Endothelial cell of umbilical vein (primary cell): ENCODE data around the gene SWI5. TPM values are rescaled to one million over a fixed set of nuclear protein-coding genes. Genes with fewer than 3 reads are reported as not detected.

Experiments used
- BruUV-seq: library from RNA; stranded (reverse); fragments of 400-500 nt; replicated peaks from 2 replicates; lab custom pipeline; 2021; lab: Mats Ljungman, UMichigan
- CTCF ChIA-PET: fragments of 300-600, 350-600 bp; sonication (Branson Sonifier 250); formaldehyde crosslinking; loops from one replicate; lab custom pipeline; 2021; ENCODE audit warnings: antibody characterized with exemption, inconsistent platforms; lab: Charles Lee
- POLR2A ChIA-PET: fragments of 300-600, 350-600 bp; sonication (Branson Sonifier 250); formaldehyde crosslinking; loops from one replicate; lab custom pipeline; 2021; ENCODE audit warnings: antibody characterized with exemption, inconsistent platforms; lab: Charles Lee
- DNase-seq: peaks from one replicate; pipeline ENCODE4 v3.0.0-alpha.2; 2011; ENCODE audit warnings: low read depth, low spot score
- FAIRE-seq: peaks from 2 replicates; lab custom pipeline; 2011; peaks lifted over from hg19 to GRCh38; lab: Jason Lieb, UNC
- H2AFZ ChIP-seq: 2 replicates; pipeline ENCODE4 v1.6.0; 2012; ENCODE audit warnings: low read depth, low read length, control low read depth, inconsistent platforms
- H3K27ac ChIP-seq: 2 replicates; pipeline ENCODE4 v1.5.1; 2011; ENCODE audit warnings: low read depth, mild to moderate bottlenecking, control low read depth, low read length, moderate library complexity; ENCODE audit not compliant: insufficient read depth
- H3K27me3 ChIP-seq, 2 experiments: 2 replicates each; pipeline versions ENCODE4 v1.6.0 to v1.6.1; 2011; ENCODE audit warnings: low read length in 2 of 2, mixed read lengths in 1 of 2; ENCODE audit not compliant: control insufficient read depth in 2 of 2, insufficient read depth in 2 of 2
- H3K36me3 ChIP-seq, 2 experiments: 2 replicates in 1 of 2; 3 replicates in 1 of 2; pipeline ENCODE4 v1.5.1; 2011; ENCODE audit warnings: low read length in 2 of 2, mild to moderate bottlenecking in 1 of 2, moderate library complexity in 1 of 2; ENCODE audit not compliant: control insufficient read depth in 2 of 2, insufficient read depth in 2 of 2; ENCODE audit errors: extremely low read depth in 1 of 2
- H3K4me1 ChIP-seq: 3 replicates; pipeline ENCODE4 v1.5.1; 2011; ENCODE audit warnings: mild to moderate bottlenecking, low read length; ENCODE audit not compliant: control insufficient read depth, insufficient read depth; ENCODE audit errors: extremely low read depth
- H3K4me2 ChIP-seq: 2 replicates; pipeline ENCODE4 v1.6.1; 2011; ENCODE audit warnings: low read length, control low read depth, mixed read lengths; ENCODE audit not compliant: insufficient read depth
- H3K4me3 ChIP-seq, 3 experiments: fragments of 200-600 bp in 1 of 3; sonication (generic), shearing (Covaris generic) in 1 of 3; replicated peaks in 1 of 3; 2 replicates each; pipeline ENCODE4 v1.5.1; 2011 to 2016; ENCODE audit warnings: control low read depth in 3 of 3, low read length in 3 of 3, mild to moderate bottlenecking in 2 of 3, inconsistent platforms in 1 of 3, low read depth in 1 of 3, moderate library complexity in 1 of 3; ENCODE audit not compliant: insufficient read depth in 1 of 3
- H3K79me2 ChIP-seq: 2 replicates; pipeline ENCODE4 v1.6.0; 2012; ENCODE audit warnings: low read length, inconsistent platforms; ENCODE audit not compliant: control insufficient read depth, insufficient read depth
- H3K9ac ChIP-seq: replicated peaks from 2 replicates; pipeline ENCODE3; 2011; ENCODE audit warnings: low read length, control low read depth; ENCODE audit not compliant: insufficient read depth; ENCODE audit errors: extremely low read depth
- H3K9me1 ChIP-seq: replicated peaks from 3 replicates; pipeline ENCODE4 v1.6.0; 2011; ENCODE audit warnings: mild to moderate bottlenecking, low read length; ENCODE audit not compliant: control insufficient read depth, insufficient read depth; ENCODE audit errors: extremely low read depth
- H3K9me3 ChIP-seq: replicated peaks from 2 replicates; pipeline ENCODE4 v1.5.1; 2012; ENCODE audit warnings: low read length, inconsistent platforms; ENCODE audit not compliant: control insufficient read depth, insufficient read depth
- H4K20me1 ChIP-seq: replicated peaks from 2 replicates; pipeline ENCODE3; 2011; ENCODE audit warnings: mild to moderate bottlenecking, low read length; ENCODE audit not compliant: control insufficient read depth, insufficient read depth; ENCODE audit errors: extremely low read depth
- CTCF ChIP-seq, 2 donors: IDR thresholded peaks; 1 replicate in 1 of 2; 2 replicates in 1 of 2; pipeline ENCODE4 v1.5.1; 2011; ENCODE audit warnings: low read length in 2 of 2, mild to moderate bottlenecking in 2 of 2, moderate library complexity in 2 of 2, control low read depth in 1 of 2, inconsistent platforms in 1 of 2, low read depth in 1 of 2; ENCODE audit not compliant: insufficient read depth in 1 of 2; ENCODE audit errors: extremely low read depth in 1 of 2
- EZH2 ChIP-seq: IDR thresholded peaks from 2 replicates; pipeline ENCODE4 v1.6.1; 2012; ENCODE audit warnings: borderline replicate concordance, low read depth, mild to moderate bottlenecking, moderate library complexity, low read length, inconsistent platforms; ENCODE audit not compliant: severe bottlenecking
- JUN ChIP-seq: IDR thresholded peaks from 2 replicates; pipeline ENCODE4 v1.6.1; 2011; ENCODE audit warnings: borderline replicate concordance, low read depth; ENCODE audit not compliant: insufficient read length, insufficient read depth
- MAX ChIP-seq: IDR thresholded peaks from 2 replicates; pipeline ENCODE4 v1.6.1; 2011; ENCODE audit not compliant: insufficient read depth, insufficient read length
- POLR2AphosphoS5 ChIP-seq: IDR thresholded peaks from 2 replicates; pipeline ENCODE4 v1.6.1; 2012; ENCODE audit warnings: low read depth, mild to moderate bottlenecking, control low read depth, low read length, moderate library complexity; ENCODE audit not compliant: insufficient read depth
- dilution Hi-C: fragments of 300-500 bp; cut with MboI; formaldehyde crosslinking; loops from one replicate; pipeline ENCODE4 v1.15.0; 2019; ENCODE audit warnings: low sequenced_read_pairs; ENCODE audit not compliant: extremely low pct_ligation_motif_present
- intact Hi-C: fragments of 100-400 bp; cut with micrococcal nuclease; formaldehyde crosslinking; loops from one replicate; pipeline ENCODE4 v1.10.0; 2022
- polyA plus RNA-seq, 4 experiments: library from polyadenylated mRNA; depleted of rRNA in 3 of 4; stranded (reverse) in 3 of 4; unstranded in 1 of 4; fragments of >200 nt; gene quantifications; 2 replicates each; pipeline versions ENCODE4 v1.2.1 to v1.2.3, GENCODE V29; 2011 to 2012; ENCODE audit warnings: missing spikeins in 1 of 4
- total RNA-seq: library from RNA; stranded (reverse); gene quantifications from 2 replicates; pipeline ENCODE4 v1.2.3, GENCODE V29; 2021

SWI5 gene
- total and polyA plus RNA-seq, 2 donors (not counting 3 experiments of a cell fraction or from before 2014, with no cell fraction given), result 21.2 to 58.0 TPM

- no TSS peak for BruUV-seq
- Histone ChIP-seq H3K4me2 (no peak overlapping the region), H4K20me1 (no peaks in the 10 kb centered on the region), H3K9me3 (no peaks in the 10 kb centered on the region), H3K27me3 (no peaks in the 10 kb centered on the region), H3K4me3 (no peak overlapping the region), H3K4me1 (peaks cover 8% of the 10 kb centered on the region), H2AFZ (no peak overlapping the region), H3K79me2 (peaks cover 2% of the 10 kb centered on the region), H3K27ac (peak overlapping the region; percentile 5), H3K9ac (peak overlapping the region; percentile 37), H3K36me3 (peaks cover 5 to 14% of the 10 kb centered on the region in 2 experiments), H3K9me1 (no peaks in the 10 kb centered on the region)
- TF ChIP-seq CTCF (IDR thresholded peaks at IDR 0.05; ENCODE audit: extremely low read depth in 1 of 2, insufficient read depth in 1 of 2, low read depth in 1 of 2, low read length in 2 of 2) (no peak), EZH2 (no peak), POLR2AphosphoS5 (no peak), JUN (no peak), MAX (no peak)
- CTCF ChIA-PET, result no interaction called here
- dilution Hi-C loops, result no loop called here
- POLR2A ChIA-PET, result no interaction called here
- FAIRE-seq, result peak; percentile 18
- intact Hi-C loops, result no loop called here
- no peak for DNase-seq
Measured at GRCh38 chr9:128316421-128316820, 40.3 kb downstream of the SWI5 start.
